Hepatocyte (in vitro differentiated cells): Measurements from ENCODE around the gene FES. TPM values are rescaled to one million over a fixed set of nuclear protein-coding genes. Genes with fewer than 3 reads are reported as not detected.

Experiments
- DNase-seq: peaks from one replicate; pipeline ENCODE4 v3.0.0-alpha.2; 2016; ENCODE audit warnings: low spot score
- H2AFZ ChIP-seq: fragments of 200-600 bp; sonication (generic); 2 replicates; pipeline ENCODE4 v1.6.0; 2016; ENCODE audit warnings: antibody characterized with exemption, mild to moderate bottlenecking
- H3K27ac ChIP-seq: fragments of 200-600 bp; sonication (generic); 2 replicates; pipeline ENCODE4 v1.5.1; 2016; ENCODE audit warnings: mild to moderate bottlenecking
- H3K27me3 ChIP-seq: fragments of 200-600 bp; sonication (generic); 2 replicates; pipeline ENCODE4 v1.6.1; 2016
- H3K36me3 ChIP-seq: fragments of 200-600 bp; sonication (generic); replicated peaks from 2 replicates; pipeline ENCODE4 v1.5.1; 2016; ENCODE audit warnings: low read depth; ENCODE audit not compliant: insufficient read depth
- H3K4me1 ChIP-seq: fragments of 200-600 bp; sonication (generic); 2 replicates; pipeline ENCODE4 v1.5.1; 2016; ENCODE audit warnings: mild to moderate bottlenecking, moderate library complexity; ENCODE audit not compliant: insufficient read depth
- H3K4me2 ChIP-seq: fragments of 200-600 bp; sonication (generic); 2 replicates; pipeline ENCODE4 v1.6.0; 2016
- H3K4me3 ChIP-seq: fragments of 200-600 bp; sonication (generic); 2 replicates; pipeline ENCODE4 v1.5.1; 2016; ENCODE audit warnings: mild to moderate bottlenecking
- H3K79me2 ChIP-seq: fragments of 200-600 bp; sonication (generic); 2 replicates; pipeline ENCODE4 v1.6.0; 2017; ENCODE audit warnings: mild to moderate bottlenecking
- H3K9me2 ChIP-seq: fragments of 200-600 bp; sonication (generic); replicated peaks from 2 replicates; pipeline ENCODE4 v1.6.0; 2017; ENCODE audit warnings: mild to moderate bottlenecking; ENCODE audit not compliant: insufficient read depth
- H3K9me3 ChIP-seq: fragments of 200-600 bp; sonication (generic); 2 replicates; pipeline ENCODE4 v1.5.1; 2016; ENCODE audit warnings: low read depth, mild to moderate bottlenecking
- H4K20me1 ChIP-seq: fragments of 200-600 bp; sonication (generic); 2 replicates; pipeline ENCODE4 v1.6.0; 2016; ENCODE audit warnings: mild to moderate bottlenecking; ENCODE audit not compliant: insufficient read depth, poor library complexity, severe bottlenecking
- CTCF ChIP-seq: fragments of 200-600 bp; sonication (generic); IDR thresholded peaks from 2 replicates; pipeline ENCODE4 v1.5.1; 2016; ENCODE audit warnings: antibody characterized with exemption, mild to moderate bottlenecking; ENCODE audit not compliant: poor library complexity
- EZH2 ChIP-seq: fragments of 200-600 bp; sonication (generic); IDR thresholded peaks from 2 replicates; pipeline ENCODE4 v1.6.1; 2016; ENCODE audit warnings: antibody characterized with exemption, mild to moderate bottlenecking, borderline replicate concordance
- EZH2phosphoT487 ChIP-seq: fragments of 200-600 bp; sonication (generic); IDR thresholded peaks from one replicate; pipeline ENCODE4 v1.6.1; 2018; ENCODE audit warnings: antibody characterized with exemption, mild to moderate bottlenecking, low read depth, moderate library complexity; ENCODE audit not compliant: unreplicated experiment, severe bottlenecking
- WGBS: methylation state at CpG from one replicate; pipeline ENCODE4 v1.1.6; 2016; ENCODE audit warnings: low lambda C conversion rate; ENCODE audit errors: missing lambda C conversion rate; 5-methylcytosine and 5-hydroxymethylcytosine counted together
- polyA plus RNA-seq: library from polyadenylated mRNA; unstranded; fragments of >200 nt; fragmentation: Nextera tagmentation; extraction: Ambion mirVana; gene quantifications from 2 replicates; pipeline ENCODE4 v1.2.1, GENCODE V29; 2016
- total RNA-seq: library from RNA; depleted of rRNA; stranded (reverse); fragments of >200 nt; gene quantifications from 2 replicates; pipeline ENCODE4 v1.2.3, GENCODE V29; 2014

The FES gene
- total and polyA plus RNA-seq, 2 experiments from 2014 or later, result 7.3 to 13.5 TPM

GRCh38 chr15:90911302-90911623 lies 27.0 kb downstream of the FES start:
- Histone ChIP-seq H3K27me3 (no peaks in the 10 kb centered on the region), H3K4me1 (no peaks in the 10 kb centered on the region), H3K79me2 (no peaks in the 10 kb centered on the region), H3K27ac (no peak overlapping the region), H3K4me2 (no peak overlapping the region), H3K36me3 (no peaks in the 10 kb centered on the region), H3K9me2 (no peaks in the 10 kb centered on the region), H4K20me1 (no peaks in the 10 kb centered on the region), H3K4me3 (no peak overlapping the region), H3K9me3 (no peaks in the 10 kb centered on the region), H2AFZ (no peak overlapping the region)
- WGBS, result 95% methylated on average over 17 of the region's 19 CpGs
- no peak for TF ChIP-seq EZH2
- no peak for TF ChIP-seq CTCF
- no peak for TF ChIP-seq EZH2phosphoT487
- DNase-seq, result no peak

- no peaks in the 10 kb centered on the region for H3K4me1 ChIP-seq
- no peak overlapping the region for H3K27ac ChIP-seq
- no peaks in the 10 kb centered on the region for H3K9me3 ChIP-seq
- no peaks in the 10 kb centered on the region for H3K9me2 ChIP-seq
- no peaks in the 10 kb centered on the region for H3K79me2 ChIP-seq
- DNase-seq, result no peak
- H3K4me2 ChIP-seq, result no peak overlapping the region
- no peaks in the 10 kb centered on the region for H4K20me1 ChIP-seq
- TF ChIP-seq EZH2 (no peak), CTCF (no peak)
- no peaks in the 10 kb centered on the region for H3K36me3 ChIP-seq
- WGBS, result 97% methylated on average over 30 of the region's 30 CpGs
- no peak overlapping the region for H2AFZ ChIP-seq
- H3K4me3 ChIP-seq, result no peak overlapping the region
- H3K27me3 ChIP-seq, result no peaks in the 10 kb centered on the region
Observed at GRCh38 chr15:90911906-90912769, 27.8 kb downstream of the FES start.

- H3K36me3 ChIP-seq, result no peaks in the 10 kb centered on the region
- no peaks in the 10 kb centered on the region for H3K27me3 ChIP-seq
- no peaks in the 10 kb centered on the region for H3K79me2 ChIP-seq
- H4K20me1 ChIP-seq, result no peaks in the 10 kb centered on the region
- H2AFZ ChIP-seq, result no peak overlapping the region
- no peak for DNase-seq
- H3K4me2 ChIP-seq, result no peak overlapping the region
- no peak overlapping the region for H3K4me3 ChIP-seq
- H3K4me1 ChIP-seq, result no peaks in the 10 kb centered on the region
- H3K9me2 ChIP-seq, result no peaks in the 10 kb centered on the region
- H3K27ac ChIP-seq, result no peak overlapping the region
- 95% methylated on average over 7 of the region's 7 CpGs for WGBS
- H3K9me3 ChIP-seq, result no peaks in the 10 kb centered on the region
- TF ChIP-seq CTCF, result no peak
- TF ChIP-seq EZH2phosphoT487, result no peak
- no peak for TF ChIP-seq EZH2
Observed at GRCh38 chr15:90912770-90913075, 28.4 kb downstream of the FES start.
